Calu3 (cell line): ENCODE measurements around the gene MXRA7. TPM values are rescaled to one million over a fixed set of nuclear protein-coding genes. Genes with fewer than 3 reads are reported as not detected.

Experiments
- BruUV-seq: library from RNA; stranded (reverse); fragments of 400-500 nt; replicated peaks from 2 replicates; lab custom pipeline; 2021; lab: Mats Ljungman, UMichigan
- CTCF ChIA-PET: fragments of 300-600 bp; sonication (Branson Sonifier 250); formaldehyde crosslinking; loops from one replicate; lab custom pipeline; 2022; ENCODE audit warnings: antibody characterized with exemption; lab: Charles Lee
- DNase-seq: peaks from one replicate; pipeline ENCODE4 v3.0.0; 2022
- H3K27ac Mint-ChIP-seq: one replicate; pipeline ENCODE4 v1.8.0; 2022; ENCODE audit warnings: mixed read lengths; ENCODE audit not compliant: unreplicated experiment
- H3K27me3 Mint-ChIP-seq: one replicate; pipeline ENCODE4 v1.8.0; 2022; ENCODE audit warnings: mixed read lengths; ENCODE audit not compliant: unreplicated experiment
- H3K36me3 Mint-ChIP-seq: one replicate; pipeline ENCODE4 v1.8.0; 2022; ENCODE audit warnings: mild to moderate bottlenecking, moderate library complexity, mixed read lengths; ENCODE audit not compliant: insufficient read depth, unreplicated experiment
- H3K4me1 Mint-ChIP-seq: one replicate; pipeline ENCODE4 v1.8.0; 2022; ENCODE audit warnings: mild to moderate bottlenecking, low read depth, mixed read lengths; ENCODE audit not compliant: unreplicated experiment
- H3K4me3 Mint-ChIP-seq: one replicate; pipeline ENCODE4 v1.8.0; 2022; ENCODE audit warnings: mild to moderate bottlenecking, low read depth, moderate library complexity, mixed read lengths; ENCODE audit not compliant: unreplicated experiment
- H3K9me3 Mint-ChIP-seq: one replicate; pipeline ENCODE4 v1.8.0; 2022; ENCODE audit warnings: low read depth, mixed read lengths; ENCODE audit not compliant: unreplicated experiment
- CTCF ChIP-seq: fragments of 200-600 bp; IDR thresholded peaks from one replicate; pipeline ENCODE4 v1.8.0; 2022; ENCODE audit warnings: antibody characterized with exemption; ENCODE audit not compliant: unreplicated experiment
- intact Hi-C: fragments of 100-400 bp; cut with micrococcal nuclease; formaldehyde crosslinking; loops from one replicate; pipeline ENCODE4 v1.10.0; 2022; ENCODE audit not compliant: unreplicated experiment
- total RNA-seq: library from RNA; stranded (reverse); gene quantifications from 2 replicates; pipeline ENCODE4 v1.2.3, GENCODE V29; 2022

Gene MXRA7
- total RNA-seq, 1 experiment from 2014 or later = 9.9 TPM

GRCh38 chr17:76660656-76661042, 50.1 kb downstream of the MXRA7 start:
- Mint-ChIP-seq H3K9me3 (no peaks in the 10 kb centered on the region), H3K4me1 (peaks cover 38% of the 10 kb centered on the region), H3K27ac (no peak overlapping the region), H3K4me3 (peak overlapping the region; percentile 36), H3K36me3 (peaks cover 7% of the 10 kb centered on the region), H3K27me3 (no peaks in the 10 kb centered on the region)
- TF ChIP-seq CTCF = no peak
- CTCF ChIA-PET = interaction anchor here (0.7 to 1.3 kb wide), 4 partner anchors 11 to 287 kb away, joined by 3 to 5 read pairs (median 3); partner anchors contain the start of gene UBE2O
- intact Hi-C loops = no loop called here
- no peak for DNase-seq
- no TSS peak for BruUV-seq

- H3K9me3 Mint-ChIP-seq = no peaks in the 10 kb centered on the region
- H3K4me3 Mint-ChIP-seq = peak overlapping the region; percentile 36
- H3K36me3 Mint-ChIP-seq = peaks cover 7% of the 10 kb centered on the region
- peak; percentile 31 for DNase-seq
- H3K4me1 Mint-ChIP-seq = peaks cover 38% of the 10 kb centered on the region
- no peak for TF ChIP-seq CTCF
- CTCF ChIA-PET = interaction anchor here (0.6 to 1.3 kb wide), 5 partner anchors 12 to 288 kb away, joined by 3 to 5 read pairs (median 3); partner anchors contain the start of gene UBE2O
- H3K27ac Mint-ChIP-seq = peak overlapping the region; percentile 62
- H3K27me3 Mint-ChIP-seq = no peaks in the 10 kb centered on the region
- intact Hi-C loops = no loop called here
- no TSS peak for BruUV-seq
These were observed 50.7 kb downstream of the MXRA7 start for GRCh38 chr17:76659928-76660655.

- BruUV-seq = no TSS peak
- DNase-seq = no peak
- CTCF ChIA-PET = interaction anchor here (0.5 kb wide), 1 partner anchor 101 kb away, joined by 3 read pairs; no protein-coding TSS in a partner anchor
- Mint-ChIP-seq H3K4me1 (peaks cover 38% of the 10 kb centered on the region), H3K27ac (no peak overlapping the region), H3K36me3 (peaks cover 7% of the 10 kb centered on the region), H3K9me3 (no peaks in the 10 kb centered on the region), H3K4me3 (no peak overlapping the region), H3K27me3 (no peaks in the 10 kb centered on the region)
- intact Hi-C loops = no loop called here
- no peak for TF ChIP-seq CTCF
These were observed 52.5 kb downstream of the MXRA7 start for GRCh38 chr17:76658242-76658662.

- Mint-ChIP-seq H3K27me3 (no peaks in the 10 kb centered on the region), H3K36me3 (peaks cover 7% of the 10 kb centered on the region), H3K4me3 (no peak overlapping the region), H3K4me1 (peaks cover 38% of the 10 kb centered on the region), H3K9me3 (no peaks in the 10 kb centered on the region), H3K27ac (no peak overlapping the region)
- TF ChIP-seq CTCF = no peak
- intact Hi-C loops = no loop called here
- CTCF ChIA-PET = interaction anchor here (0.5 kb wide), 1 partner anchor 102 kb away, joined by 3 read pairs; no protein-coding TSS in a partner anchor
- no peak for DNase-seq
- no TSS peak for BruUV-seq
These were observed 53.1 kb downstream of the MXRA7 start for GRCh38 chr17:76657505-76658241.
